ENCODE measurements around the gene ITPKC. TPM values are rescaled to one million over a fixed set of nuclear protein-coding genes. Genes with fewer than 3 reads are reported as not detected.

ITPKC gene
- total and polyA plus RNA-seq, 2 of the 13 experiments (the other 11 are each of a cell fraction or from before 2014, with no cell fraction given), result 6.9 to 11.2 TPM

- TF ChIP-seq THAP9 (CRISPR knock-in tag; IDR thresholded peaks at IDR 0.05; ENCODE audit: borderline replicate concordance), result no peak
- TF ChIP-seq TEAD3 (CRISPR knock-in tag; optimal IDR thresholded peaks at IDR 0.05; ENCODE audit: borderline replicate concordance), result peak; percentile 30
- TF ChIP-seq DNMT1 (CRISPR knock-in tag; IDR thresholded peaks at IDR 0.05), result no peak
- TF ChIP-seq ZFYVE20 (CRISPR knock-in tag; IDR thresholded peaks at IDR 0.05; ENCODE audit: borderline replicate concordance, low read depth), result no peak
- no peak for TF ChIP-seq GFI1 (CRISPR knock-in tag; IDR thresholded peaks at IDR 0.05; ENCODE audit: borderline replicate concordance)
- no peak for TF ChIP-seq ZSCAN22 (CRISPR knock-in tag; IDR thresholded peaks at IDR 0.05)
- no peak for TF ChIP-seq CEBPB (IDR thresholded peaks at IDR 0.05; ENCODE audit: borderline replicate concordance, low read depth, low read length)
- TF ChIP-seq RFX1 (IDR thresholded peaks at IDR 0.05), result no peak
- TF ChIP-seq NR2F6 (IDR thresholded peaks at IDR 0.05), result no peak
- TF ChIP-seq NR2F6 (CRISPR knock-in tag; IDR thresholded peaks at IDR 0.05), result peak; percentile 33; the same call in 1 of the 2 replicates
- TF ChIP-seq ZNF331 (CRISPR knock-in tag; IDR thresholded peaks at IDR 0.05), result 0 out of 2 replicates have a peak, but pooled peaks have one; percentile 18
- no peak for TF ChIP-seq MXD3 (CRISPR knock-in tag; IDR thresholded peaks at IDR 0.05)
- TF ChIP-seq, protein P1, sequence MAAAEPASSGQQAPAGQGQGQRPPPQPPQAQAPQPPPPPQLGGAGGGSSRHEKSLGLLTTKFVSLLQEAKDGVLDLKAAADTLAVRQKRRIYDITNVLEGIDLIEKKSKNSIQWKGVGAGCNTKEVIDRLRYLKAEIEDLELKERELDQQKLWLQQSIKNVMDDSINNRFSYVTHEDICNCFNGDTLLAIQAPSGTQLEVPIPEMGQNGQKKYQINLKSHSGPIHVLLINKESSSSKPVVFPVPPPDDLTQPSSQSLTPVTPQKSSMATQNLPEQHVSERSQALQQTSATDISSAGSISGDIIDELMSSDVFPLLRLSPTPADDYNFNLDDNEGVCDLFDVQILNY (CRISPR knock-in tag; conservative IDR thresholded peaks at IDR 0.05), result no peak
- no peak for TF ChIP-seq ZNF841 (CRISPR knock-in tag; IDR thresholded peaks at IDR 0.05; ENCODE audit: borderline replicate concordance)
- TF ChIP-seq TP53 (CRISPR knock-in tag; conservative IDR thresholded peaks at IDR 0.05), result no peak
- no peak for TF ChIP-seq ZNF552 (CRISPR knock-in tag; IDR thresholded peaks at IDR 0.05; ENCODE audit: borderline replicate concordance)
- peak; percentile 83 for TF ChIP-seq ZFX (CRISPR knock-in tag; IDR thresholded peaks at IDR 0.05; ENCODE audit: low read depth)
- TF ChIP-seq NFIC (IDR thresholded peaks at IDR 0.05; ENCODE audit: low read length), result no peak
- TF ChIP-seq KDM1A (CRISPR knock-in tag; IDR thresholded peaks at IDR 0.05), result no peak
- no peak for TF ChIP-seq ARID2 (CRISPR knock-in tag; IDR thresholded peaks at IDR 0.05; ENCODE audit: borderline replicate concordance)
- no peak for TF ChIP-seq ZNF703 (CRISPR knock-in tag; IDR thresholded peaks at IDR 0.05; ENCODE audit: borderline replicate concordance)
- TF ChIP-seq, protein P2, sequence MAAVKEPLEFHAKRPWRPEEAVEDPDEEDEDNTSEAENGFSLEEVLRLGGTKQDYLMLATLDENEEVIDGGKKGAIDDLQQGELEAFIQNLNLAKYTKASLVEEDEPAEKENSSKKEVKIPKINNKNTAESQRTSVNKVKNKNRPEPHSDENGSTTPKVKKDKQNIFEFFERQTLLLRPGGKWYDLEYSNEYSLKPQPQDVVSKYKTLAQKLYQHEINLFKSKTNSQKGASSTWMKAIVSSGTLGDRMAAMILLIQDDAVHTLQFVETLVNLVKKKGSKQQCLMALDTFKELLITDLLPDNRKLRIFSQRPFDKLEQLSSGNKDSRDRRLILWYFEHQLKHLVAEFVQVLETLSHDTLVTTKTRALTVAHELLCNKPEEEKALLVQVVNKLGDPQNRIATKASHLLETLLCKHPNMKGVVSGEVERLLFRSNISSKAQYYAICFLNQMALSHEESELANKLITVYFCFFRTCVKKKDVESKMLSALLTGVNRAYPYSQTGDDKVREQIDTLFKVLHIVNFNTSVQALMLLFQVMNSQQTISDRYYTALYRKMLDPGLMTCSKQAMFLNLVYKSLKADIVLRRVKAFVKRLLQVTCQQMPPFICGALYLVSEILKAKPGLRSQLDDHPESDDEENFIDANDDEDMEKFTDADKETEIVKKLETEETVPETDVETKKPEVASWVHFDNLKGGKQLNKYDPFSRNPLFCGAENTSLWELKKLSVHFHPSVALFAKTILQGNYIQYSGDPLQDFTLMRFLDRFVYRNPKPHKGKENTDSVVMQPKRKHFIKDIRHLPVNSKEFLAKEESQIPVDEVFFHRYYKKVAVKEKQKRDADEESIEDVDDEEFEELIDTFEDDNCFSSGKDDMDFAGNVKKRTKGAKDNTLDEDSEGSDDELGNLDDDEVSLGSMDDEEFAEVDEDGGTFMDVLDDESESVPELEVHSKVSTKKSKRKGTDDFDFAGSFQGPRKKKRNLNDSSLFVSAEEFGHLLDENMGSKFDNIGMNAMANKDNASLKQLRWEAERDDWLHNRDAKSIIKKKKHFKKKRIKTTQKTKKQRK (IDR thresholded peaks at IDR 0.05; ENCODE audit: low read length), result no peak
- no peak for TF ChIP-seq ZFP1 (CRISPR knock-in tag; IDR thresholded peaks at IDR 0.05)
- TF ChIP-seq NFIB (CRISPR knock-in tag; IDR thresholded peaks at IDR 0.05; ENCODE audit: borderline replicate concordance), result no peak
- no peak for TF ChIP-seq ZEB1 (IDR thresholded peaks at IDR 0.05; ENCODE audit: insufficient replicate concordance, low read depth)
- no peak for TF ChIP-seq NCOA1 (CRISPR knock-in tag; IDR thresholded peaks at IDR 0.05)
Measured at GRCh38 chr19:40702337-40703012, 14.4 kb upstream of the ITPKC start (continued).

Data from HepG2 (cell line).